H7 (cell line): Measurements from ENCODE around the gene LMNB1. TPM values are rescaled to one million over a fixed set of nuclear protein-coding genes. Genes with fewer than 3 reads are reported as not detected.
"Not testable (repeated sequence)": the region's sequence is repeated elsewhere in the genome, so short reads cannot be mapped to it uniquely, and the experiment has no call there.

Experiments
- DNase-seq: peaks from one replicate; pipeline ENCODE4 v3.0.0; 2012
- H3K27me3 ChIP-seq: 2 replicates; pipeline ENCODE4 v1.6.0; 2011; ENCODE audit warnings: mild to moderate bottlenecking, low read length; ENCODE audit not compliant: control insufficient read depth, insufficient read depth
- H3K36me3 ChIP-seq: replicated peaks from 2 replicates; pipeline ENCODE4 v1.5.1; 2011; ENCODE audit warnings: low read length; ENCODE audit not compliant: control insufficient read depth, insufficient read depth
- H3K4me3 ChIP-seq: 2 replicates; pipeline ENCODE4 v1.5.1; 2011; ENCODE audit warnings: low read depth, mild to moderate bottlenecking, control low read depth, low read length, moderate library complexity; ENCODE audit not compliant: insufficient read depth
- total RNA-seq: library from RNA; depleted of rRNA; stranded (reverse); fragments of >200 nt; shearing (Covaris generic); gene quantifications from 2 replicates; pipeline ENCODE4 v1.2.3, GENCODE V29; 2014

Gene LMNB1
- total RNA-seq, 1 experiment from 2014 or later = 174 TPM

GRCh38 chr5:126801174-126801991 is 24.4 kb downstream of the LMNB1 start:
- Histone ChIP-seq H3K4me3 (no peak overlapping the region), H3K36me3 (peaks cover 4% of the 10 kb centered on the region), H3K27me3 (no peaks in the 10 kb centered on the region)
- DNase-seq = no peak

DNA sequence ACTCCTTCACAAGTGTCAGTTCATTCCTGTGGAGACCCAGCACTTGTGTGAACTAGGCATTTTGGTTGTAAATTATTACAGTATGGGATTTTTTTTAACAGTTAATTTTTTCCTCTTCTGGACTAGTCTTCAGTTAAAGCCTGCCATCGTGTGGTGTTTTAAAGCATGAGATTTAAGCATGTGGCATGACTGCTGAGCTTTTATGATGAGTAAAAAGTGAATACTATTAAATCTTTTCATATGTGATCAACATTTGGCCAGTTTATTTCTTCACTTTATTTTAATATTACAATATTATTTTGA is 25.0 kb downstream of the LMNB1 start:
- Histone ChIP-seq H3K4me3 (no peak overlapping the region), H3K36me3 (peaks cover 6% of the 10 kb centered on the region), H3K27me3 (no peaks in the 10 kb centered on the region)
- DNase-seq = no peak

GRCh38 chr5:126805063-126805462 is 28.1 kb downstream of the LMNB1 start:
- no peak for DNase-seq

GRCh38 chr5:126808521-126808988 is 31.6 kb downstream of the LMNB1 start:
- no peak for DNase-seq
- H3K27me3 ChIP-seq = no peaks in the 10 kb centered on the region
- H3K36me3 ChIP-seq = peaks cover 28% of the 10 kb centered on the region
- H3K4me3 ChIP-seq = no peak overlapping the region

More at GRCh38 chr5:126805063-126805462, 28.1 kb downstream of the LMNB1 start:
- peaks cover 9% of the 10 kb centered on the region for H3K36me3 ChIP-seq
- no peak overlapping the region for H3K4me3 ChIP-seq
- no peaks in the 10 kb centered on the region for H3K27me3 ChIP-seq

GRCh38 chr5:126809916-126810315 is 33.0 kb downstream of the LMNB1 start:
- DNase-seq = no peak
- Histone ChIP-seq H3K27me3 (no peaks in the 10 kb centered on the region), H3K4me3 (no peak overlapping the region), H3K36me3 (peaks cover 28% of the 10 kb centered on the region)

- DNase-seq = no peak
- Histone ChIP-seq H3K27me3 (no peaks in the 10 kb centered on the region), H3K36me3 (peaks cover 28% of the 10 kb centered on the region), H3K4me3 (no peak overlapping the region)
Measured at GRCh38 chr5:126810596-126811380, 33.9 kb downstream of the LMNB1 start.

DNA sequence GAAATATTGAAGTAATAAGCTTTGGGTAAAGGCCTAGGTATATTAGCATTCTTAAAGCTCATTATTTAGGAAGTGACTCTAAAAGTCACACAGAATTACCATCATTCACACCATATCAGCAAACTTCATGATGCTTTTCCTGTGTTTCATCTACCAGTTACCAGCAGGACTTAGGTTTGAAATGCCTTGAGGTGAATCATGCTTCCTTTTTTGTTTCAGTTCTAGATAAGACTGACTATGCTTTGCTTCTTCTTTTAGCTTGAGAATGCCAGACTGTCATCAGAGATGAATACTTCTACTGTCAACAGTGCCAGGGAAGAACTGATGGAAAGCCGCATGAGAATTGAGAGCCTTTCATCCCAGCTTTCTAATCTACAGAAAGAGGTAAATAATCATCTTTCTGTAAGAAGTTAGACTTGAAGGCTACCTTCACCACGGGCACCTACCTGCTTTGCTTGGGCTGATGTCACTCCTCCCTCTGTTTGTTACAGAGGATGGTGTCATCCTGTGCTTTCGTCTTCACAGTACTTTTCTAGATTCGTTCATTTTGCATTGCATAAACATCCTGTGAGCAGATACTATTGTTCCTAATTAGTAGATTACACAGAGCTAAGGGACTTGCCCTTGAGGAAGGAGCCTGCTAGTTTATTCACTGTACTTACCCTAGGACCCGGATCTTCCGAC is 34.7 kb downstream of the LMNB1 start:
- Histone ChIP-seq H3K36me3 (peaks cover 25% of the 10 kb centered on the region), H3K27me3 (no peaks in the 10 kb centered on the region), H3K4me3 (no peak overlapping the region)
- DNase-seq = no peak

- Histone ChIP-seq H3K4me3 (no peak overlapping the region), H3K36me3 (peaks cover 25% of the 10 kb centered on the region), H3K27me3 (no peaks in the 10 kb centered on the region)
- DNase-seq = no peak
Measured at GRCh38 chr5:126812199-126812570, 35.2 kb downstream of the LMNB1 start.

GRCh38 chr5:126813799-126814198 is 36.9 kb downstream of the LMNB1 start:
- peaks cover 26% of the 10 kb centered on the region for H3K36me3 ChIP-seq
- not testable (repeated sequence) for H3K27me3 ChIP-seq, H3K4me3 ChIP-seq, DNase-seq

- Histone ChIP-seq H3K4me3 (no peak overlapping the region), H3K27me3 (no peaks in the 10 kb centered on the region), H3K36me3 (peaks cover 30% of the 10 kb centered on the region)
- DNase-seq = no peak
Measured at GRCh38 chr5:126814721-126815404, 37.9 kb downstream of the LMNB1 start.

DNA sequence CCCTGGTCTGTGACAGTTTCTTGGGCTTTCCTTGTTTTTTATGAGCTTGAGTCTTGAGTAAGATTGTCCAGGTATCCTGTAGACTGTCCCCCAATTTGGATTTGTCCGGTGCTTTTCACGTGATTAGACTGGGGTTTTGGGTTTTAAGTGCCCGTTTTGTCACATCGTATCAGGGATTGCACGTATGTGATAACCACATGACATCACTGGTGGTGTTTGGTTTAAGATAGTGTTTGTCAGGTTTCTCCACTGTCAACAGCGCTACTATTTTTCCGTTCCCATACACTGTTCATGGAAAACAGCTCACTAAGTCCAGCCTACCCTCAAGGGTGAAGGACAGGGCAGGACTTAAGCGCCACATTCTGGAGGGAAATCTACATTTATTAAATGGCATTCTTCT is 39.7 kb downstream of the LMNB1 start:
- Histone ChIP-seq H3K36me3 (peaks cover 19% of the 10 kb centered on the region), H3K27me3 (no peaks in the 10 kb centered on the region), H3K4me3 (no peak overlapping the region)
- DNase-seq = no peak

- no peak for DNase-seq
- no peaks in the 10 kb centered on the region for H3K27me3 ChIP-seq
- no peak overlapping the region for H3K4me3 ChIP-seq
- peaks cover 13% of the 10 kb centered on the region for H3K36me3 ChIP-seq
Measured at GRCh38 chr5:126818736-126819135, 41.8 kb downstream of the LMNB1 start.

DNA sequence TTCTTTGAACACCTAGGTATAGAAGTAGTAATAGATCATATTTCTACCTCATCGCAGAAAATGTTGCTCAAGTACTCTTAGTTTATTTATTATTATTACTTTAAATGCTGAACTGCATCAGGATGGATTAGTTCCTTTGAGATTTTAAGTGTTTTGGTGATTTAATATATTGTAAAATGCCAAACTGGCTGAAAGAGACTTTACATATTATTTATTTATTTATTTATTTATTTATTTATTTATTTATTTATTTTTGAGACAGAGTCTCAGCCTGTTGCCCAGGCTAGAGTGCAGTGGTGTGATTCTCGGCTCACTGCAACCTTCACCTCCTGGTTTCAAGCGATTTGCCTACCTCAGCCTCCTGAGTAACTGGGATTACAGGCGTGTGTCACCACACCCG is 42.3 kb downstream of the LMNB1 start:
- no peak for DNase-seq
- Histone ChIP-seq H3K4me3 (no peak overlapping the region), H3K27me3 (no peaks in the 10 kb centered on the region), H3K36me3 (peaks cover 12% of the 10 kb centered on the region)

DNA sequence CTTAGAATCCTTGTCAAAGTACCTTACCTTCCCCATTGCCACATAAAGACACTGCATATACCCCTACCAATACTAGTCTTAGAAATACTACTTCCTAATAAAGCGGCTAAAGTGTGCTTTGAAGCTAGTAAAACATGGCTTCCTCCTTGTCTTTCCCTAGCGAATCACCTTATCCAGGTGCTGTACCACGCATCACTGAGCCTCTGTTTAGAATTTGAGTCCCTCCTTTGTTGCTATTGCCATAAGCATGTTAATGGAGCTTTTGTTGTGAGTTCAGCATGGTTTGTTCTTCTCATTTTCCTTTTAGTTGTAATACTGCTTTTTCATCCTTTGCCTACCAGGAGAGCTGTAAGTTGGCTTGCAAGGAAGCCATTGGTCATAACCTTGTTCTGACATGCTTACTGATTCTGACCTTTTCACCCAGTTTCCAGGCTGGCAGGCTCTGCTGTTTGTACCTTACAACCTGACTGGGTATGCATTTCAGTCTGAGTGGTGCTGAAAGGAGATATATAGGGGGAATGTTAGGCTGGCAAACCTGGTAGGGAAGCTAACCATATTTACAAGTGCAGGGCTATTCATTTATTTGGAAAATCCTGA is 49.8 kb downstream of the LMNB1 start:
- DNase-seq = no peak
- no peaks in the 10 kb centered on the region for H3K27me3 ChIP-seq
- H3K36me3 ChIP-seq = peaks cover 37% of the 10 kb centered on the region
- H3K4me3 ChIP-seq = no peak overlapping the region
